Activated T-cell treated with anti-CD3 and anti-CD28 coated beads for 4 hours (primary cell): ENCODE results near the gene CEP63.

ENCODE experiments used
- DNase-seq: peaks from one replicate; pipeline ENCODE4 v3.0.0-alpha.2; 2020

Gene CEP63

DNA sequence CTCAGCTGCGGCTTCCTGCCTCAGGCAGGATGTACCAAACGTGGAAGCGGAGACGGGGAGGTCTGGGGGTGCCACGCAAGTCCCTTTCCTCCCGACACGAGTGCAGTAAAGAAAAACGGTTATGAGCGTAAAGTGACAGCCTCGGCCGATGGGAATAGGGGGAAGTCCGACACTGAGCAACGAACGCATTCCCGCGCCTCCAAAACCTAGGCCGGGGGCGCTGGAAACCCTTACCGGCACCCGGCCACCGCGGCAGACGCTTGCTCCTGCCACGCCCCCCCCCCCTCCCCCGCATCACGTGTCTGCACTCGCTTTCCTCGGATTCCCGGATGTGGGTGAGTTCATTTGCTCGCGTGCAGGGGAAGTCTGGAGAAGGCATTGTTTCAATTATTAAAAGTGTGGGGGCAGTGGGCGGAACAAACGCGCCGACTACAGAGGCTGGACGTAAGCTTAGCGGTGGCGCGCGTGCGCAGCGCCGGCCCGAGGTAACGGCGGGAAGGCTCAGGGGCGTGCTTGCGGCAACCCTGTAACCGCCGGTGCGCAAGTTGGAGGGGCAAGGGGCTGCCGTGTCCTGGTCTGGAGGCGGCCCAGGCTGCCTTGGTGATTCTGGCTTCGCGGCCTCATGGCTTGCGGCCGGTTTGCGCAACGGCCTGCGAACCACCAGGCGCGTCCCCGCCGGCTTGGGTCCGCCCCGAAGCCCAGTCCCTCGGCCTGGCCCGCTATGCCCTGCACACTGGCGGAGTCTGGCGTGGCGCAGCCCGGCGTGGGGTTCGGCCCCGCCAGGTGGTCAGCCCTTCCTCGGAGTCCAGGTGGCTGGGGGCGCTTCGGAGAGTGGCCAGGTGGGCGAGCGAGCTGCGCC is at the start of gene CEP63, which contains the start of gene ANAPC13:
Gene CEP63, plus strand, starts transcription at position 340 of the 859 bp plus-strand sequence. CDS start 9,264 bp downstream, outside the sequence.
Gene ANAPC13, minus strand, starts transcription at position 268 of the 859 bp plus-strand sequence. CDS start 3,081 bp downstream, outside the sequence.
- DNase-seq, result peak; percentile 84

DNA sequence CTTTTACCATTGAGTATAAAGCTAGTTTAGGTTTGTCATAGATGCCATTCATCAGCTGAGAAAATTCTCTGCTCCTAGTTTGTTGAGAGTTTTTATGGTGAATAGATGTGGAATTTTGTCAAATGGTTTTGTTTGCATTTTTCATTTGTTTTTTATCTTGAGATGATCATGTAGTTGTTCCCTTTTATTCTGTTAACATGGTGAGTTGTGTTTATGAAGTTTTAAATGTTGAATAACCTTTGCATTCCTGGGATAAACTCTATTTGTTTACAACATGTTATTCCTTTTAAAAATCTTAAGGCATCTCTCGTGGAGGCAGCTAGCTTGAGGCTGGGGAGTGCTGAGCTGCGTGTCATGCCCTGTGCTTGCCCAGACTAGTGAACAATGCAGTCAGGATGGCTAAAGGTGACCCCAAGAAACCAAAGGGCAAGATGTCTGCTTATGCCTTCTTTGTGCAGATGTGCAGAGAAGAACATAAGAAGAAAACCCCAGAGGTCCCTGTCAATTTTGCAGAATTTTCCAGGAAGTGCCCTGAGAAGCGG is 48.6 kb upstream of the CEP63 start:
- DNase-seq, result no peak

- DNase-seq, result no peak
Measured at GRCh38 chr3:134441321-134441720, 44.5 kb upstream of the CEP63 start.

DNA sequence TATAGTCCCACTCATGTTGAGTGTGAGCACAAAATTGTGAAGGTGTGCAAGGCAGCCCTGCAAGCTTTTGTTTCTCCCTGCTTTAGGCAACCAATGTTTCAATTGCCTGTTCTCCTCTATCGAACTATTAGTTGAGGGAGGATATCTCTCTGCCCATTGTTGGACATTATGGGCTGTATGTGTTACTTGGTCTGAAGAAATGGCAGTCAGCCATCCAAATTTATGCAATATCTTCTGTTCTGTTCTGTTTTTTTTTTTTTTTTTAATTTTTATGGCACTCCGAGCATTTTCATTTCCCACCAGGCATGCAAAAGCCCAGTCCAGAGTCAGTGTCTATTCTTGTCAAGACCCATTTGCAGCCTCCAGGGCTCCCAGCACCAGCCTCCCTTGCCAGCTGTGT is 44.0 kb upstream of the CEP63 start:
- no peak for DNase-seq

GRCh38 chr3:134445095-134445494 is 40.8 kb upstream of the CEP63 start:
- DNase-seq, result no peak

DNA sequence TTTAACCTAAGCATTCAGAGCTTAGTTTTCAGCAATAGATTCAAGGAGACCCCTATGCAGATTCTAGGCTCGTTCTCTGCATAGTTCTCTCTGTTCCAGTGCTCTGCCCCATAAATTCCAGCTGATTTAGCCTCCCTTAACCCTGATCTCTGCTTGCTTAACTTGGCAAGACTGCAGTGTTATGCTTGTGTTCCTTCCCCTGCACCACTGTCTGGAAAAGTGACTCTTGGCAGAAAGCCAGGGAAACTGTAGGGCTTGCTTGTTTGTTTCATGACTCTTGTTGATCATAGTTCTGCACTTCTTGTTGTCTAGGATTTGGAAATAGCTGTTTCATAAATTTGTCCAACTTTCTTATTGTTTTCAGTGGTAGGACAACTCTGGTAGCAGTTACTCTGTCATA is 40.2 kb upstream of the CEP63 start:
- DNase-seq, result no peak

- DNase-seq, result no peak
Measured at GRCh38 chr3:134446800-134447199, 39.1 kb upstream of the CEP63 start.

DNA sequence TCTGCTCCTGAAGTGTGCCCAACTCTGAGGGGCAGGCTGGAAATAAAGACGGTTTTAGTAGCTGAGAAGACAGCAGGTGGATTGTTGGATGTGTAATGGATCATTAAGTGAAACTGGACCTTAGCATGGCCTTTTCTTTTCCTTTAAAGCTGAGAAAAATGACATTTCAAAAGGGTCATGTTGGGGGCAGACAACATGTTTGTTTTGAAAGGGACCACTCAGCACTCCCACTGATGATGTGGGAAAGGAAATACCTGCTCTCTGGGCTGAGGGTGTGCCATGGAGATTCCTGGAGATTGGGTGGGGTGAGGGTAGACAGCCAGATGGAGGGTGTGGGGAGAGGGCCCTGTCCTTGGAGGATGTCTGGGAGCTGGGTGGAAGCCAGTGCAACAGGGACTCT is 38.5 kb upstream of the CEP63 start:
- DNase-seq, result no peak

DNA sequence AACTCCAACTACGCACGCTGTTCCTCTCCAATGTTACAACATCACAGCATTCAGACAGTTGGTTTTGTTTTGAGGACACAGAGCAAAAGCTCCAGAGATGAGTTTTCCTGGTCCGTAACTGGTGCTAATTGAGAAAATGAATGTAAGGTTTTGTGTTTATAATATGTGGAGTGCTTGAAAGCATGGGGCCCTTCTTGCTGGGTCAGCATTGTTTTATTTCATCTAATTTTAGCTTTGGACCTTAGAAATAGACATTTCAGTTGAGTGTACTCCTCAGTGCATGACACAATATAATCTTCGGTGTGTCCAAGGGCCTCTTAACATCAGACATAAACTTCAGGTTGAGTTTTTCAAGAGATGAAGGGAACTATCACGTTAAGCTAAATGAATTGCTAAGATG is 37.2 kb upstream of the CEP63 start:
- no peak for DNase-seq

DNA sequence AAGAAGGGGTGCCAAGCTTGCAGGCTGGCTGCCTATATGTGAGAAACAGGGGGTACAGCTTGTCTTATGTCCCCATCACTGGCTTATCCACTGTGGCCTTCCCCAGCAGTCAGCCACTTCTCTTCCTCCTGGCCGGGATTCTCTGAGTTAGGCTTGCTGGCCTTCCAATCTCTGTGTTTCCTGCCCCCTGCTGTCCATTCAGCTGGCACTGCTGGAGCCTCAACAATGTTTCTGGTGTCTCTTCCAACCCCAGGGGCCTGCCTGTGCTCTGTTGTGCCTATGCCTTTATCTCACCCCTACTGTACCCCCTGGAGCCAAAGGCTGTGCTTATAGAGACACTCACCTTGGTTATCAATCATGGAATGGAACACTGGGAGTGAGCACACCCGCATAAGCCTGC is 36.6 kb upstream of the CEP63 start:
- no peak for DNase-seq

DNA sequence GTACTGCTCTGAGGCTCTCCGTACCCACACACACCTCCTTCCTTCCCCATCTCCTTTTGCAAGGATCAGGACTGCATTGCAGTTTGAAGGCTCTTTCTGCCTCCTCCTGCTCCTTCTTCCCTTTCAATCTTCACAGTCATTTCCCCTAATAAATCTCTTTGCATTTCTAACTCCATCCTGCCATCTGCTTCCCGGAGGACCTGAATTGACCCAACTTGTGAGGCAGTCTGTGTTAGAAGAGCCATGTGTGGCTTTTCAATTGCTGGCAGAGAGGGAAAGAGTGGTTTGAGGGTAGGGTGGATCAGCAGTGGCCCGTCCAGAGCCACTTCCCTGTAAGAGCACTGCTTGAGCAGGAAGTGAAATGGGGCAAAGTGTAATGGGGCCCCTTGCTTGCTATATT is 35.9 kb upstream of the CEP63 start:
- DNase-seq, result no peak

GRCh38 chr3:134453631-134454030 is 32.2 kb upstream of the CEP63 start:
- no peak for DNase-seq

DNA sequence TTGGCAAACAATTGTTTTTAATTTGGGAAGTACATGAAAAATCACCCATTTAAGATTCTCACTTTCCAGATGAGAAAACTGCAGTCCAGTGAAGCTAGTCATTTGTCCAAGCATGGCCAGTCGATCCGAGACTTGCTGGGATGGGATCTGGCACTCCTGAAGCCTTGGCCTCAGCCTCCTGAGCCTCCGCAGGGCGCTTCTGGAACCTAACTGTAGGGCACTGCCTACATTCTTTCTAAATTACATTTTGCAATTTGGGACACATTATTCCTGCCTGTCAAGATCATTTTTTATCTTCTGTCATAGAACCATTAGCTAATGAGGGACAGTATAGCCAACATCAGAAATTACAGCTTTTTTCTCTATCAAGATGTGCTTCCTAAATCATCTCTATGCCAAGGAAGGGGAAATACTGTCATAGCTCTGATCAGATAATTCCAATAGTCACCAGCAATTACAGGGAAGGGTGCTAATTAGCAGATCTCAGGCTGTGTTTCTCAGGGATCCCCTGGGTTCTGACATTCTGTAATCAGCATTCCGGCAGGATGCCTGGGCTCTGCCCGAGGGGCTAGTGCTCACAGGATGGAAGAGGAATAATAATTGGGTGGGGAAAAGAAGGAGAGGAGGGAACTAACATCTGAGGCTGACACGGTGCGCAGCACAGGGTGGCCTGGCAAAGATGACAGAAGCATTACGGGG is 28.3 kb upstream of the CEP63 start:
- no peak for DNase-seq

DNA sequence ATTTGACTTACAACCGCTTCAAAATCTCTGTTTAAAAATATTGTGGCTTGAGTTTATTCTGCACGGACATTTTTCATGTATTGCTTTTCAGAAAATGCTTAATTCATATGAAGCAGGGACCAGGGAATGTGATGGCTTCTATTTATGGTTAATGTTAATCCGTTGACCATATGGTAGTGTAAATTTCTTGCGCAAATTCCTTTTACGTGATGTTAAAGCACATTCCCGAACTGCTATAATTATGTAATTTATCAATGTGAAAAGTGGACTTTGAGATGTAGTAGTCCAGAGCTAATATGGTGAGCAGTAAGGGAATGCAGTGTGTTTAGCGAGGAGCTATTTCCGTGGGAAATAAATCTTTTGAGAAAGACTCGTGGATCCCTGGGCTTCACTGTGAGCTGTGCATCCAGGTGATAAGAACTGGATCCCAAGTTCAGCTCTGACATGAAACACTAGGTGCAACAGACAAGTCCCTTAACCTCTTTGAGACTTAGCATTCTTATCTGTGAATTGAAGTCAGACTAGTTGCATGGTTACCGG is 27.4 kb upstream of the CEP63 start:
- no peak for DNase-seq

- DNase-seq, result no peak
Measured at GRCh38 chr3:134459562-134459961, 26.3 kb upstream of the CEP63 start.

DNA sequence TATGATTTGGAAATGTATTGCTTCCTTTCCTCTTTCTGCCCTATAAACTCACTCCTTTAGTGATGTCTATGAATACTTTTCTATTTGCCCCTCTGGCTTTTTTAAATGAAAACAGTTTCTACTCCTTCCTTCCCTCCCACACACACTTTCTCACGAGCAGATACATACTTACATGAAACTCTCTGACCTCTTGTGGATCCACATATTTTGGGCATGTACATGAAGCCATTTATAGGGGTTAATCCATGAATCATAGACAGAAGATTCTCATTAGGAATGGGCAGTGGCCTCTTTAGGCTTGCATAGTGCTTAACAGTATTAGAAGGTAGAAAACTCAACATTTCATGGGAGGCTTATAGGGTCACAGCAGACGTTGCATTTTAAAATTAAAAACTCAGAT is 24.9 kb upstream of the CEP63 start:
- no peak for DNase-seq

DNA sequence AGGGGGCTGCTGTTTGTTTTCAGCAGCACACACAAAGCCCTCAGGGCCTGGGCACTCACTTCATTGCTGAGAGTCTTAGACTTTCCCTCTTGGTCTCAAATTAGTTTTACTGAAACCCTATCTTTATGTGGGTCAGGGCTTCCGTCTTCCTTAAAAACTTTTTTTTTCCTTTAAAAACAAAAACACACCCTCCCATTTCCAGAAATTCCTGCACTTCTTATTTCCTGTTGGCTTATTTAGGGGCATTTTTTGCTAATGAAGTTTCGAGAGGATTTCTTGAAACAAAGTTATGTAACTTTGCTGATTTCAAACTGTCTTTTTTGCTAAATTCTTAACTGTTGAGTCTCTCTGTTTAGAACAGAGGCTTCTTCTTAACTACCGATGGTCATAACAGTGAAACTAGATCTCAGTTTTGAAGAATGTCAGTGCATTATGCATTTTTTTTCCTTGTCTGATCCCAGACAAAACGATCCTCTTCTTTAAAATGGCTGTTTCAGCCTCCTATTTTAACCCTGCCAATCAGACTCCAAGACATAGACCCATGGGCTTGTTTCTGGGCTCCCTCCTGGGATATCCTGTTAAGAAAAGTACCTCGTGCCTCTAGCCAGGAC is 23.4 kb upstream of the CEP63 start:
- DNase-seq, result no peak

DNA sequence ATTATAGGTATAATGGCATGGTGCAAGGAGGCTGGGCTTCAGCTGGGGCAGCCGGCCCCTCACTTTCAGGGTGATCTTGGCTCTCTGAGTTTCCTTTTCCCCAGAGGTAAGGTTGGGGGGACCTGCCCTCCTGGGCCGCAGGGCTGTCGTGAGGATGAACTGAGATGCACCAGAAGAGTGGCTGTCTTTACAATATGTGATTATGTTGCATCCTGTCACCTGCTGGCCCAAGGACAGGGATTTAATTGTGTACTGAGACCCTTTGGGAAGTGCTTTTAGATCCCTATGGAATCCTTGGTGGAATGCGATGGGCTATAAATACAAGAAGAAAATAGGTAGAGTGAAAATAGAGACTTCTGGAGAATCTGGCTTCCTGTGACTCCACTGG is 22.2 kb upstream of the CEP63 start:
- DNase-seq, result no peak

- DNase-seq, result no peak
Measured at GRCh38 chr3:134464064-134464688, 21.7 kb upstream of the CEP63 start.

DNA sequence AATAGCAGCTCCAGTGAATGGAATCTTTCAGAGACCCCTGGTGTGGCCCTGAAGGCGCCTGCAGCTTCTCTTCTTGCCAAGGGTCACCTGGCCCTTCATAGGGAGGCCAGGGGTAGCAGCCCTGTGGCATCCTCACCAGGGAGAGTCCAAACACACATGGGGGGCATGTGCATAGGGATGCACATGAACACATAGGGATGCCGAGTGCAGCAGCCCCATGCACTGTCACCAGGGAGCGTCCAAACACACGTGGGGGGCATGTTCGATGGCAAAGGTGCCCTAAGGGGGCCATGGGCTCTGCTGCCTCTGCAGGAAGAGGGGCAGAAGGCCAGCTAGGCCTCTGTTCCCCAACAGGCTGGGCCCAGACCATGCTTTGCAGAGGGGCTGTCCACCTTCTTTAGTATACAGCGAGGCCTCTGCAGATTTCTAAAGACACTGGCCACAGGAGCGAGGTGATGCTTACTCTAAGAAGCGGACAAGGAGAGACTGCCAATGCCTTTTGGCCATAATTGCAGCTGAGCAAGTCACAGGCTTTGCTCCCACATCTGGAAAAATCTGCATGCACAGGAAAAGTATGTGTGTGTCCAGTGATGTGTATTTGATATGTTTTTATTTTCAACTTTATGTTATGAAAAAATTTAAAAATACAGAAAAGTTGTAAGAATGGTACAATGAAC is 21.0 kb upstream of the CEP63 start:
- no peak for DNase-seq

DNA sequence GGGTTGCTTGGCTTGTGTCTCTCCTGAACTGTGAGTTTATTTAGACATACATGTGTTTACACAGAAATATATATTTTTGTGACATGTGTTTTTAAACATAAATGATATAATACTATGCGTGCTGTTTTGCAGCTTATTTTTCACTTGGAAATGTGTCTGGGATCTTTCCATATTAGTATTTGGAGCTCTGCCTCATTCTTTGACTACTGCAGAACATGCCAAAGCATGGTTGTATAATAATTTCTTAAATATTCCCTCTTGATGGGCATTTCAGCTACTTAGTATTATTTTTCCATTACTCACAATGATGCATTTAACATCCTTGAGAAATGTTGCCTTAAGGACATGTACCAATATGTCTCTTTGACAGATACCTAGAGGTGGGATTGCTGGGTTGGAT is 19.5 kb upstream of the CEP63 start:
- no peak for DNase-seq

DNA sequence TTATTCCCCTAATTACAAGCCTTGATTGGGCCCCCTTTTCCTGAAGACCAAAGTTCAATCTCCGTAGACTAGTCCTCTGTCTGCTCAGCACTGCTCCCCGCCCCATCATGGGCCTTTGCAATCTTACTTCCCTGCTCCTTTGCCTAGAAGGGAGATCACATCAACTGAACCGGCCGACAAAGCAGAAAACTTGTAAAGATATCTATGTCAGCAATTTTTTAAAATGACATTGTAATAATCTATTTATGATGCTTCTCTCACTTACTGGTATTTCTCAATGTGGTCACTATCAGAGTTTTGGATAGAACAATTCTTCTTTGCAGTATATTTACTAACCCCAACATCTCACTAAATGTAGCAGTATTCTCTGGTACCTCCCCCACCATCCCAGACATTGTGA is 17.3 kb upstream of the CEP63 start:
- no peak for DNase-seq
